NCI-H748 (cell line): Measurements from ENCODE around the gene JAM2.
A peak's percentile ranks its signal among the peaks of the same experiment; 100 is the strongest.
"Not testable (repeated sequence)": the region's sequence is repeated elsewhere in the genome, so short reads cannot be mapped to it uniquely, and the experiment has no call there.

ENCODE experiments used
- DNase-seq: peaks from one replicate; lab custom pipeline; 2025; ENCODE audit not compliant: unreplicated experiment; lab: John Stamatoyannopoulos, UW

Gene JAM2

GRCh38 chr21:25643486-25643885 lies 4.4 kb downstream of the JAM2 start:
- DNase-seq = no peak

- DNase-seq = no peak
Observed at GRCh38 chr21:25646474-25646873, 7.4 kb downstream of the JAM2 start.

- DNase-seq = no peak
Observed at GRCh38 chr21:25647647-25648046, 8.6 kb downstream of the JAM2 start.

GRCh38 chr21:25649146-25649545 lies 10.1 kb downstream of the JAM2 start:
- no peak for DNase-seq

GRCh38 chr21:25656412-25656811 lies 17.4 kb downstream of the JAM2 start:
- DNase-seq = no peak

- no peak for DNase-seq
Observed at GRCh38 chr21:25657140-25657539, 18.1 kb downstream of the JAM2 start.

GRCh38 chr21:25658427-25659035 lies 19.5 kb downstream of the JAM2 start:
- DNase-seq = no peak

- no peak for DNase-seq
Observed at GRCh38 chr21:25660233-25660632, 21.2 kb downstream of the JAM2 start.

- DNase-seq = no peak
Observed at GRCh38 chr21:25664491-25664931, 25.5 kb downstream of the JAM2 start.

GRCh38 chr21:25670726-25671125 lies 31.7 kb downstream of the JAM2 start:
- no peak for DNase-seq

GRCh38 chr21:25676451-25676850 lies 37.4 kb downstream of the JAM2 start:
- DNase-seq = no peak

GRCh38 chr21:25682382-25682781 lies 43.3 kb downstream of the JAM2 start:
- peak; percentile 8 for DNase-seq

GRCh38 chr21:25687787-25688186 lies 48.7 kb downstream of the JAM2 start:
- DNase-seq = no peak

GRCh38 chr21:25688275-25689155 lies 49.5 kb downstream of the JAM2 start:
- DNase-seq = no peak

GRCh38 chr21:25689226-25689625 lies 50.2 kb downstream of the JAM2 start:
- no peak for DNase-seq

GRCh38 chr21:25691976-25692375 lies 52.9 kb downstream of the JAM2 start:
- DNase-seq = no peak

GRCh38 chr21:25695461-25695860 lies 56.4 kb downstream of the JAM2 start:
- DNase-seq = not testable (repeated sequence)

- no peak for DNase-seq
Observed at GRCh38 chr21:25700741-25701140, 61.7 kb downstream of the JAM2 start.

GRCh38 chr21:25701529-25701928 lies 62.5 kb downstream of the JAM2 start:
- DNase-seq = no peak

- DNase-seq = peak; percentile 51
Observed at GRCh38 chr21:25708467-25709065, 69.5 kb downstream of the JAM2 start.

- DNase-seq = no peak
Observed at GRCh38 chr21:25709684-25710265, 70.7 kb downstream of the JAM2 start.

GRCh38 chr21:25710550-25710949 lies 71.5 kb downstream of the JAM2 start:
- no peak for DNase-seq
